Endothelial cell of umbilical vein (primary cell): ENCODE results near the gene PDK4. TPM values are rescaled to one million over a fixed set of nuclear protein-coding genes. Genes with fewer than 3 reads are reported as not detected.

ENCODE experiments used
- BruUV-seq: library from RNA; stranded (reverse); fragments of 400-500 nt; replicated peaks from 2 replicates; lab custom pipeline; 2021; lab: Mats Ljungman, UMichigan
- CTCF ChIA-PET: fragments of 300-600, 350-600 bp; sonication (Branson Sonifier 250); formaldehyde crosslinking; loops from one replicate; lab custom pipeline; 2021; ENCODE audit warnings: antibody characterized with exemption, inconsistent platforms; lab: Charles Lee
- POLR2A ChIA-PET: fragments of 300-600, 350-600 bp; sonication (Branson Sonifier 250); formaldehyde crosslinking; loops from one replicate; lab custom pipeline; 2021; ENCODE audit warnings: antibody characterized with exemption, inconsistent platforms; lab: Charles Lee
- DNase-seq: peaks from one replicate; pipeline ENCODE4 v3.0.0-alpha.2; 2011; ENCODE audit warnings: low read depth, low spot score
- FAIRE-seq: peaks from 2 replicates; lab custom pipeline; 2011; peaks lifted over from hg19 to GRCh38; lab: Jason Lieb, UNC
- H2AFZ ChIP-seq: 2 replicates; pipeline ENCODE4 v1.6.0; 2012; ENCODE audit warnings: low read depth, low read length, control low read depth, inconsistent platforms
- H3K27ac ChIP-seq: 2 replicates; pipeline ENCODE4 v1.5.1; 2011; ENCODE audit warnings: low read depth, mild to moderate bottlenecking, control low read depth, low read length, moderate library complexity; ENCODE audit not compliant: insufficient read depth
- H3K27me3 ChIP-seq, 2 experiments: 2 replicates each; pipeline versions ENCODE4 v1.6.0 to v1.6.1; 2011; ENCODE audit warnings: low read length in 2 of 2, mixed read lengths in 1 of 2; ENCODE audit not compliant: control insufficient read depth in 2 of 2, insufficient read depth in 2 of 2
- H3K36me3 ChIP-seq, 2 experiments: 2 replicates in 1 of 2; 3 replicates in 1 of 2; pipeline ENCODE4 v1.5.1; 2011; ENCODE audit warnings: low read length in 2 of 2, mild to moderate bottlenecking in 1 of 2, moderate library complexity in 1 of 2; ENCODE audit not compliant: control insufficient read depth in 2 of 2, insufficient read depth in 2 of 2; ENCODE audit errors: extremely low read depth in 1 of 2
- H3K4me1 ChIP-seq: 3 replicates; pipeline ENCODE4 v1.5.1; 2011; ENCODE audit warnings: mild to moderate bottlenecking, low read length; ENCODE audit not compliant: control insufficient read depth, insufficient read depth; ENCODE audit errors: extremely low read depth
- H3K4me2 ChIP-seq: 2 replicates; pipeline ENCODE4 v1.6.1; 2011; ENCODE audit warnings: low read length, control low read depth, mixed read lengths; ENCODE audit not compliant: insufficient read depth
- H3K4me3 ChIP-seq, 3 experiments: fragments of 200-600 bp in 1 of 3; sonication (generic), shearing (Covaris generic) in 1 of 3; replicated peaks in 1 of 3; 2 replicates each; pipeline ENCODE4 v1.5.1; 2011 to 2016; ENCODE audit warnings: control low read depth in 3 of 3, low read length in 3 of 3, mild to moderate bottlenecking in 2 of 3, inconsistent platforms in 1 of 3, low read depth in 1 of 3, moderate library complexity in 1 of 3; ENCODE audit not compliant: insufficient read depth in 1 of 3
- H3K79me2 ChIP-seq: 2 replicates; pipeline ENCODE4 v1.6.0; 2012; ENCODE audit warnings: low read length, inconsistent platforms; ENCODE audit not compliant: control insufficient read depth, insufficient read depth
- H3K9ac ChIP-seq: replicated peaks from 2 replicates; pipeline ENCODE3; 2011; ENCODE audit warnings: low read length, control low read depth; ENCODE audit not compliant: insufficient read depth; ENCODE audit errors: extremely low read depth
- H3K9me1 ChIP-seq: replicated peaks from 3 replicates; pipeline ENCODE4 v1.6.0; 2011; ENCODE audit warnings: mild to moderate bottlenecking, low read length; ENCODE audit not compliant: control insufficient read depth, insufficient read depth; ENCODE audit errors: extremely low read depth
- H3K9me3 ChIP-seq: replicated peaks from 2 replicates; pipeline ENCODE4 v1.5.1; 2012; ENCODE audit warnings: low read length, inconsistent platforms; ENCODE audit not compliant: control insufficient read depth, insufficient read depth
- H4K20me1 ChIP-seq: replicated peaks from 2 replicates; pipeline ENCODE3; 2011; ENCODE audit warnings: mild to moderate bottlenecking, low read length; ENCODE audit not compliant: control insufficient read depth, insufficient read depth; ENCODE audit errors: extremely low read depth
- CTCF ChIP-seq, 2 donors: IDR thresholded peaks; 1 replicate in 1 of 2; 2 replicates in 1 of 2; pipeline ENCODE4 v1.5.1; 2011; ENCODE audit warnings: low read length in 2 of 2, mild to moderate bottlenecking in 2 of 2, moderate library complexity in 2 of 2, control low read depth in 1 of 2, inconsistent platforms in 1 of 2, low read depth in 1 of 2; ENCODE audit not compliant: insufficient read depth in 1 of 2; ENCODE audit errors: extremely low read depth in 1 of 2
- EZH2 ChIP-seq: IDR thresholded peaks from 2 replicates; pipeline ENCODE4 v1.6.1; 2012; ENCODE audit warnings: borderline replicate concordance, low read depth, mild to moderate bottlenecking, moderate library complexity, low read length, inconsistent platforms; ENCODE audit not compliant: severe bottlenecking
- FOS ChIP-seq: IDR thresholded peaks from 2 replicates; pipeline ENCODE4 v1.6.1; 2011; ENCODE audit warnings: mild to moderate bottlenecking, low read length, moderate library complexity, borderline replicate concordance; ENCODE audit not compliant: insufficient read depth
- GATA2 ChIP-seq: IDR thresholded peaks from 2 replicates; pipeline ENCODE4 v1.7.0; 2011; ENCODE audit warnings: low read depth, mild to moderate bottlenecking, moderate library complexity, mixed read lengths, low read length; ENCODE audit not compliant: insufficient read length, insufficient read depth
- JUN ChIP-seq: IDR thresholded peaks from 2 replicates; pipeline ENCODE4 v1.6.1; 2011; ENCODE audit warnings: borderline replicate concordance, low read depth; ENCODE audit not compliant: insufficient read length, insufficient read depth
- MAX ChIP-seq: IDR thresholded peaks from 2 replicates; pipeline ENCODE4 v1.6.1; 2011; ENCODE audit not compliant: insufficient read depth, insufficient read length
- MYC ChIP-seq: IDR thresholded peaks from one replicate; pipeline ENCODE4 v1.6.1; 2011; ENCODE audit warnings: mild to moderate bottlenecking, low read depth, low read length
- POLR2A ChIP-seq: IDR thresholded peaks from 2 replicates; pipeline ENCODE4 v1.6.1; 2012; ENCODE audit warnings: low read depth, mild to moderate bottlenecking, control low read depth, low read length
- POLR2AphosphoS5 ChIP-seq: IDR thresholded peaks from 2 replicates; pipeline ENCODE4 v1.6.1; 2012; ENCODE audit warnings: low read depth, mild to moderate bottlenecking, control low read depth, low read length, moderate library complexity; ENCODE audit not compliant: insufficient read depth
- dilution Hi-C: fragments of 300-500 bp; cut with MboI; formaldehyde crosslinking; loops from one replicate; pipeline ENCODE4 v1.15.0; 2019; ENCODE audit warnings: low sequenced_read_pairs; ENCODE audit not compliant: extremely low pct_ligation_motif_present
- intact Hi-C: fragments of 100-400 bp; cut with micrococcal nuclease; formaldehyde crosslinking; loops from one replicate; pipeline ENCODE4 v1.10.0; 2022
- polyA plus RNA-seq, 4 experiments: library from polyadenylated mRNA; depleted of rRNA in 3 of 4; stranded (reverse) in 3 of 4; unstranded in 1 of 4; fragments of >200 nt; gene quantifications; 2 replicates each; pipeline versions ENCODE4 v1.2.1 to v1.2.3, GENCODE V29; 2011 to 2012; ENCODE audit warnings: missing spikeins in 1 of 4
- total RNA-seq: library from RNA; stranded (reverse); gene quantifications from 2 replicates; pipeline ENCODE4 v1.2.3, GENCODE V29; 2021

The PDK4 gene
- total and polyA plus RNA-seq, 2 donors (not counting 3 experiments of a cell fraction or from before 2014, with no cell fraction given), result 0.75 to 2.5 TPM

- TF ChIP-seq MYC (no peak), EZH2 (no peak), POLR2AphosphoS5 (no peak), POLR2A (no peak), MAX (no peak), FOS (no peak), JUN (no peak), CTCF (IDR thresholded peaks at IDR 0.05; ENCODE audit: extremely low read depth in 1 of 2, insufficient read depth in 1 of 2, low read depth in 1 of 2, low read length in 2 of 2) (no peak), GATA2 (no peak)
These were observed 12.3 kb downstream of the PDK4 start for GRCh38 chr7:95583834-95584621.

More at GRCh38 chr7:95583834-95584621, 12.3 kb downstream of the PDK4 start:
- Histone ChIP-seq H3K36me3 (no peaks in the 10 kb centered on the region), H3K27me3 (no peaks in the 10 kb centered on the region), H3K79me2 (no peaks in the 10 kb centered on the region), H3K9me1 (no peaks in the 10 kb centered on the region), H3K27ac (no peak overlapping the region), H4K20me1 (no peaks in the 10 kb centered on the region), H3K9me3 (no peaks in the 10 kb centered on the region), H2AFZ (no peak overlapping the region), H3K4me2 (no peak overlapping the region), H3K4me1 (no peaks in the 10 kb centered on the region), H3K9ac (no peak overlapping the region), H3K4me3 (no peak overlapping the region)
- BruUV-seq, result no TSS peak
- POLR2A ChIA-PET, result no interaction called here
- CTCF ChIA-PET, result interaction anchor here (0.9 to 1.7 kb wide), 4 partner anchors 33 to 100 kb away, joined by 3 to 5 read pairs (median 4); no protein-coding TSS in a partner anchor
- dilution Hi-C loops, result no loop called here
- DNase-seq, result no peak
- intact Hi-C loops, result no loop called here
- FAIRE-seq, result no peak
